ENCODE results near the gene SLC10A7.

SLC10A7 gene

DNA sequence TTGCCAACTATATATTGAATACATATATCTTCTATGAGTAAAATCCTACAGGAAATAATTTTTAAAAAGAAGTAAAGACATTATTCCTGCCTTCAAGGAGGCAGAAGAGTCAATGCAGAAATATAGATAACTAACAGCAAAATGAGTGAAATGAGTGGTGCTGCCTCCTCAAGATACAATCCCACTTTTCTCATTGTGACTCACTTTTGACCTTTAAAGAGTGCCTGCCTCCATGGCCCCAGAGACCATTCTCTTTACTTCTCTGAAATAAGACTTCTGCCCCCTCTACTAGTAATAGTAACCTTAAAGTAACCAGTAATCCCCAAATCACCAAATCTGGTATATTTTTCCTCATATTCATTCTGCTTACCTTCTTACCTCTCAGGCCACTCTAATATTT is 15.5 kb downstream of the SLC10A7 start:
- DNase-seq (ENCODE audit: low read depth) = no peak
- TF ChIP-seq, protein P1, sequence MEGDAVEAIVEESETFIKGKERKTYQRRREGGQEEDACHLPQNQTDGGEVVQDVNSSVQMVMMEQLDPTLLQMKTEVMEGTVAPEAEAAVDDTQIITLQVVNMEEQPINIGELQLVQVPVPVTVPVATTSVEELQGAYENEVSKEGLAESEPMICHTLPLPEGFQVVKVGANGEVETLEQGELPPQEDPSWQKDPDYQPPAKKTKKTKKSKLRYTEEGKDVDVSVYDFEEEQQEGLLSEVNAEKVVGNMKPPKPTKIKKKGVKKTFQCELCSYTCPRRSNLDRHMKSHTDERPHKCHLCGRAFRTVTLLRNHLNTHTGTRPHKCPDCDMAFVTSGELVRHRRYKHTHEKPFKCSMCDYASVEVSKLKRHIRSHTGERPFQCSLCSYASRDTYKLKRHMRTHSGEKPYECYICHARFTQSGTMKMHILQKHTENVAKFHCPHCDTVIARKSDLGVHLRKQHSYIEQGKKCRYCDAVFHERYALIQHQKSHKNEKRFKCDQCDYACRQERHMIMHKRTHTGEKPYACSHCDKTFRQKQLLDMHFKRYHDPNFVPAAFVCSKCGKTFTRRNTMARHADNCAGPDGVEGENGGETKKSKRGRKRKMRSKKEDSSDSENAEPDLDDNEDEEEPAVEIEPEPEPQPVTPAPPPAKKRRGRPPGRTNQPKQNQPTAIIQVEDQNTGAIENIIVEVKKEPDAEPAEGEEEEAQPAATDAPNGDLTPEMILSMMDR (conservative IDR thresholded peaks at IDR 0.05; ENCODE audit: low read depth, low read length) = no peak
- H3K4me3 ChIP-seq (ENCODE audit: low read depth, low read length) = no peak overlapping the region

DNA sequence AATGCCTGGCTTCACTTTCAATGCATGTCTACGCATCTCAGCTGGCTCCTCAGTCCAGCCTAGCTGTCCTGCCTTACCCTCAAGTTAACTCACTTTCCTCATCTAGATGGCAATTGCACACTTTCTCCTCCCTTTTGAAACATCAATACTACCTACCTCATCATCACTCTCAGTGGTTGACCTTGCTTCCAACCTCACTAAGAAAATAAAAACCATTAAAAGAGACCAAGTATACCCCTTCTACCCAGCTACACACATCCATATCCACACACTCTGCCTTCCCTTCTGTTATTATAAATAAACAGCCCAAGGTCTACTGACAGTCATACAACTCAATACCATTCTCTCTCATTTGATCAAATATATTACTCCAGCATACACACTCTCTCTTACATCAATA is 21.5 kb downstream of the SLC10A7 start:
- DNase-seq (ENCODE audit: low read depth) = no peak
- no peak overlapping the region for H3K4me3 ChIP-seq (ENCODE audit: low read depth, low read length)
- TF ChIP-seq, protein P1 (conservative IDR thresholded peaks at IDR 0.05; ENCODE audit: low read depth, low read length) = no peak

DNA sequence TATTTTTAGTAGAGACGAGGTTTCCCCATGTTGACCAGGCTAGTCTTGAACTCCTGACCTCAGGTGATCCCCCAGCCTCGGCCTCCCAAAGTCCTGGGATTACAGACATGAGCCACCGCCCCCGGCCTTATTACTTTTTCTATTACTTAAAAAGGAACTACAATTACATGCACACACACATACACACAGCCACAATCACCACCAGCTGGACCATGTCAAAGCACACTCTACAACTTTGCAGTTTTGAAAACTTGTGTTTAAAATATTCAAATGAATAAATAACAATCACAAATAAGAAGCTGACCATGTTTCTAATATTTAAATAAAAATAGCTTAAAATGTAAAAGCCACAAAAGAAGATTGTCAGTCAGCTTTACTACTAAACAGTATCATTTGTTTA is 23.4 kb downstream of the SLC10A7 start:
- TF ChIP-seq, protein P1 (conservative IDR thresholded peaks at IDR 0.05; ENCODE audit: low read depth, low read length) = no peak
- no peak for DNase-seq (ENCODE audit: low read depth)
- no peak overlapping the region for H3K4me3 ChIP-seq (ENCODE audit: low read depth, low read length)

DNA sequence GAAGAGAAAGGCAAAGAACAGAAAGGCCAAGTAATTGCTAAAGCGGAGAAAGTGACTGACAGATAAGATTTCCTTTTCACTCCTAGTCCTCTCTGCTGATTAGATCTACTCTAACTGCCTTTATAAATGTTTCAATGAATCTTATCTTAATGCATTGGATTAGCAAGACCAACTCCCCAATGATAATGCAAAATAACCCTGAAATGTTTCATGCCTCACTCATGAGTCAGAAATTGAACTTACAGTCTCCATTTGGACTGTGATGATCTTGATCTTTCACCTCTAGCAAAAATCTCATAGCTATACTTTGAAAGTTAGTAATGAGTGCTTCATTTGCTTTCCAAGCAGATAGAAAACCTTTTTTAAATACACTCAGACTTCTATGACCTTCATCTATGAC is 26.5 kb downstream of the SLC10A7 start:
- peak; percentile 56 for DNase-seq (ENCODE audit: low read depth)
- H3K4me3 ChIP-seq (ENCODE audit: low read depth, low read length) = no peak overlapping the region
- TF ChIP-seq, protein P1 (conservative IDR thresholded peaks at IDR 0.05; ENCODE audit: low read depth, low read length) = no peak

DNA sequence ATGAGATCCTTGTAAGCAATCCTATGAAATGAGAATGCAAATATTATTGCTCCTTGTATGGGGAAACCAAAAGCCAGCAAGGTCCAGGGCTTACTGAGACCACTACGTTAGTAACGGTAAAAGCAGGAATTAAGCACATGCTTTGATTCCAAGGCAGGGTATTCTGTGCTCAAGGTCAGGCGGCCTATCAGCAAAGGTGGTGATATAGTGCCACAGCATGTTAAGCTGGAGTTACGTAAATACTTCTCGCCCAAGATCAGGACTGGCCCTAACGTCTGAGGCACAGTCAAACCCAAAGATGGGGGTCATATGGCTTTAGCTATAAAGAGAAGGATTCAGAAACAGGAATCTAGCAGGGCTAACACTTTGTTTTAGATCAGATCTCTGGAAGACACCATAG is 27.6 kb downstream of the SLC10A7 start:
- no peak for DNase-seq (ENCODE audit: low read depth)
- TF ChIP-seq, protein P1 (conservative IDR thresholded peaks at IDR 0.05; ENCODE audit: low read depth, low read length) = no peak
- no peak overlapping the region for H3K4me3 ChIP-seq (ENCODE audit: low read depth, low read length)

DNA sequence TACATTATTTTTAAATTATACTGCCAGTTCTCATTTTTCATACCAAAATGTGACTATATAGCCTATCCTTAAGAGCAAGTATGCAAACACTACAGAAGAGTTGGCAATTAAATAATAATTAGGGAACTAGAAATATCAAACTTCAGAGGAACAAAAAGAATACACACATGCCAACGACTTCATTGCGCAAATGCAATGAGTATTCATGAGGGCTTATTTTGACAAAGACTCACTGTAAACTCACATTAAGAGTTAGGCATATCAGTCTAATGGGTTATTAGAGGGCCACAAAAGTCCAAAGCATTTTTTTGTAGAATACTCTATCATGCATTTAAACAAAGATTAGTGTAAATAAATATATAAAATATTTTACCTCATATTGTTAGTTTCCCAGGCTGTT is 31.6 kb downstream of the SLC10A7 start:
- TF ChIP-seq, protein P1 (conservative IDR thresholded peaks at IDR 0.05; ENCODE audit: low read depth, low read length) = no peak
- no peak overlapping the region for H3K4me3 ChIP-seq (ENCODE audit: low read depth, low read length)
- no peak for DNase-seq (ENCODE audit: low read depth)

DNA sequence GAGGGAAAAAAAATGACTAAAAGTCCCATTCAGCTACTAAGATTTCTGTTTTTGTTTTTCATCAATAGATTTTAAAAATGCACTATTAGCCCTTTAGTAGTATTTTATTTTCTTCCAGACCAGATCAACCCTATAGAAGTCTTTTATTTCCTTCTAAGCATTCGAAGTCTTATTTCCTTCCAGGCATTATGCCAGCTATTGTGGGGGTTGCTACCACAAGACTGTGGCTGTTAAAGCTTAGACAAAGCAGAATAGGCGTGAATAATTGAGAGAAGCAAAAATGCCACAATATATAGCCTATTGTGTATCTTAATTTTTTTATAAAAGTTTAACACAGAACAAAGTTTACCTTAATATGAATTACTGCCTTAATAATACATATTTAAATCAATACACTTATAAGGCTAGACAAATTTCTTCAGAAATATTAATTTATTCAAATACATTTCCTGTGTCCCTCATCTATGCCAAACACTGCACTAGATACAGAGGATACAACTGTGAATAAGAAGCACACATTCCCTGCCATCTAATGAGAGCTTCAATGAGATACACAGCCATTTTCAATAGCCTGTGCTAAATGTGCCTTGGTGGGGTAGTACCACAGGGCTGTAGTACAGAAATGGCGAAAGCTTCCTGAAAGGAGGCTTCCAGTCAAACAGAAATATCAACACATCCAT is 33.1 kb downstream of the SLC10A7 start:
- TF ChIP-seq, protein P1 (conservative IDR thresholded peaks at IDR 0.05; ENCODE audit: low read depth, low read length) = no peak
- DNase-seq (ENCODE audit: low read depth) = peak; percentile 73
- H3K4me3 ChIP-seq (ENCODE audit: low read depth, low read length) = no peak overlapping the region
